Right lobe of liver (tissue), 4 donors: Measurements from ENCODE around the gene ALKBH8.

Experiments used
- CTCF ChIP-seq, 4 donors: fragments of 200-600 bp in 3 of 4; fragments of 450-650 bp in 1 of 4; IDR thresholded peaks; one replicate each; pipeline versions ENCODE4 v1.5.1 to v1.8.0; 2016 to 2022; ENCODE audit warnings: antibody characterized with exemption in 4 of 4, mild to moderate bottlenecking in 2 of 4
- POLR2A ChIP-seq: fragments of 450-650 bp; IDR thresholded peaks from one replicate; pipeline ENCODE4 v1.6.1; 2017; ENCODE audit warnings: antibody characterized with exemption, mild to moderate bottlenecking
- donor health status: DM: no; HTN: no; CAD: no.
- donor health status: DM: no; HTN: no; CAD: no.
- donor health status: DM: no; HTN: yes; CAD: no.

GRCh38 chr11:107482234-107482633 lies 83.3 kb downstream of the ALKBH8 start:
- TF ChIP-seq POLR2A (no peak), CTCF (IDR thresholded peaks at IDR 0.05) (no peak)
